Occipital lobe (tissue), 2 donors: ENCODE data around the gene SLC23A2. TPM values are rescaled to one million over a fixed set of nuclear protein-coding genes. Genes with fewer than 3 reads are reported as not detected.
"Not testable (repeated sequence)": the region's sequence is repeated elsewhere in the genome, so short reads cannot be mapped to it uniquely, and the experiment has no call there.

ENCODE experiments used
- DNase-seq: peaks from one replicate; lab custom pipeline; 2025; lab: John Stamatoyannopoulos, UW
- total RNA-seq: library from RNA; depleted of rRNA; stranded (reverse); fragments of >200 nt; gene quantifications from one replicate; pipeline ENCODE4 v1.2.3, GENCODE V29; 2014

Gene SLC23A2
- total RNA-seq, 1 donor from 2014 or later = 52.9 TPM

DNA sequence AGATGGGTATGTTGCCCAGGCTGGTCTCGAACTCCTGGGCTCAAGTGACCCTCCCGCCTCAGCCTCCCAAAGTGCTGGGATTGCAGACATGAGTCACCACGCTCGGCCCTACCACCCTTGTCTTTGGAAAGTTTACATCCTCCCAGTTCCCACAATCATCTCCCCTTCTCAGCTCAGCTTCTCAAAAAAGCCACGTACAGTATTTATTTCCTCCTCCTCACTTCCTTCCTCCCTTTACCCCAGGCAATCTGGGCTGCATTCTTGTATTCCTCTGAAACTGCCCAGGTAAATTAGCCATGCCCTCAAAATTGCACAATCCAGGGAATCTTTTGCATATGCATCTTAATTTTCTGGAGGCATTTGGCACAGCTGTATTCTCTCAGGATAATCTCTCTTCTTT, 7.4 kb upstream of the SLC23A2 start:
- DNase-seq = no peak

DNA sequence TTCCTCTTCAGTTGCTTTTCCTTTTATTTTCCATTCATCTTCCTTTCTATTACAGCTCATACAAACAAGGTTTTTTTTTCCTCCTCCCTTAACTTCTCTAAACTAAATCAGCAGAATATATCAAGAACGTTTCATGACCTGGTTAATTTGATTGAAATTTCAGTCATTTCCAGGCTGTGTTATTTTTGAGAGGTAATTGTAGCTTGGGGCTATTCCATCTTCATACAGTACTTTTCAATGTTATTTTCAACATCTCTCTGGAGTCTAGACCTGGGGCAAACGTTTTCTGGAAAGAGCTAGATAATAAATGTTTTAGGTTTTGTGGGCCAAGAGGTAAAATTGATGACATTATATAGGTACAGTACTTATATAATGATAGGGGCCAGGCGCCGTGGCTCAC, 4.0 kb upstream of the SLC23A2 start:
- DNase-seq = no peak

DNA sequence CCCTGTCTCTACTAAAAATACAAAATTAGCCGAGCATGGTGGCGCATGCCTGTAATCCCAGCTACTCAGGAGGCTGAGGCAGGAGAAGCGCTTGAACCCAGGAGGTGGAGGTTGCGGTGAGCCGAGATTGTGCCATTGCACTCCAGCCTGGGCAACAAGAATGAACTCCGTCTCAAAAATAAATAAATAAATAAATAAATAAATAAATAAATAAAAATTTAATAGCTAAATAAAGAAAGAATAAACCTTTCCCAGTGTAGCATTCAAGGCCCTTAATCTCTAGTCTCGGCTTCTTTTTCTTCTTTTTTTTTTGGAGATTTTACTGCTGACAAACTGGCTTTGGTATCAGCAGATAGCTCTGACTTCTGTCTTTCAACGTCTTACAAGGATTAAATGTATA, 3.5 kb upstream of the SLC23A2 start:
- DNase-seq = not testable (repeated sequence)

DNA sequence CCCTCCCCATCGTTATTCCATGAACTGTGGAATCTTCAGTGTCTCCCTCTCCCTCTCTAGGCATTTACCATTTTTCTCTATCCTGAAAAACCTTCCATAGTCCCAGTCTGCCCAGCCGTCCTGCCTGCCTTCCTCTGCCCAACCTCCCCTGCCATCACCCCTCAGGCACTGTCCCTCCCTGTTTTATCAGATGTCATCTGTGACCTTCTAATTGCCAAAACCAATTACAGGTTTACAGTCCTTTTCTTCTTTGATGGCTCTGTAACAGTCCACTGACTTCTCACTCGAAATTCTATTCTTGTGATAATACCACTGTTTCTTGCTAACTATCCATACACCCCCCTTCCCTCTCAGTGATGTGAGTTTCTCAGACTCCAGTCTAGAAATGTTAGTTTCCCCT, 2.3 kb upstream of the SLC23A2 start:
- DNase-seq = no peak

DNA sequence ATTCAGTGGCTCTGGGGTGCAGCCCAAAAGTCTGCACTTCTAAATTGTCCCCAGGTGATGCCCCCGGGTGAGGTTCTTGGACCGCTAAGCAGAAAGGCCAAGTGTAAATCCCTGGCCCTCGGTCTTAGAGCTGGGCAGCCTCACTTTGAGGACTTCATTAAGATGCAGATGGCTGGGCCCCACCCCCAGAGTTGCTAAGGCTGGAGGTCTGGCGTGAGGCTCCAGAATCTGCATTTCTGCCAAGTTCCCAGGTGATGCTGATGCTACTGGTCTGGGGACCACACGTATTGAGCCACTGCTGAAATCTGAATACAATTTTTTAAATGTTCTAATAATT, 735 bp upstream of the SLC23A2 start:
- no peak for DNase-seq

DNA sequence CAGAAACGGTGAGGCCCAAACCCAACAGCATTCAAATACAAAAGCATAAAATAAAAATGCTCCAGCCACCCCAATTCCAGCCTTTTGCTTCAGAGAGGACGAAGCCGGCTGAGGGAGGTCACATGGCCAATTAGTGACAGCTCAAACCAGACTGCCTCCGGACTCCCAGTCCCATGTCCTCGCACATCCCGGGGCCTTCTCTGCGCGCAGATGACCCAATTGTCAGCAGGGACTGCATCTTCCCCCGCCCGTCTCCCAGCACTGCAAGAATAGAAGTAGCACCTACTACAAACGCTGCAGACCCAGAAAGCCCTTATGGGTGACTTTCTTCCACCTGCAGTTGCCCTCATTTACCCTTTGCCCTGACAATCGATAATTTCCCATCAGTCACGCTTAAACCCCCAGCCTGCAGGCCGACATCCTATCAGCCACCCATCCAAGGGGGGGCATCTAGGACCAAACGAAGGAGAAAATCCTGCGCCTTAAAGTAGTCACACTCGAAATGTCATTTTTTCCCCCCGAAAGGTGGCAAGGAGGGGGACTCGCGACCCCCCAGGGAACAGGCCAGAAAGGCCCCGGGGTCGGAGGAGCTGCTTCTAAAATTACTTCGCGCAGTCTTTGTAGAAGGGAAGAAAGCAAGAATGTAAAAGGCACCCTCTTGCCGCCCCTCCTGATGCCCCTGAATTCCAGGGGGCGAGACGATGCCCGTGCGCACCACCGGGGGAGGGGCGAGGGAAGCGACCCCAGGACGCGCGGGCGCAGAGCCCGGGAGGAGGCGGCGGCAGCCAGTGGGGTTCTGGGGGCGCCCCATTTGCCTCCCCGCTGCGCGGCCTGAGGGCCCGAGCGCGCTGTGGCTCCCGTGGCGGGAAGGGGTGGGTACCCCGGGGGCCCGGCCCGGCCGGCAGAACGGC, 792 bp downstream of the SLC23A2 start:
- DNase-seq = peak; percentile 49

DNA sequence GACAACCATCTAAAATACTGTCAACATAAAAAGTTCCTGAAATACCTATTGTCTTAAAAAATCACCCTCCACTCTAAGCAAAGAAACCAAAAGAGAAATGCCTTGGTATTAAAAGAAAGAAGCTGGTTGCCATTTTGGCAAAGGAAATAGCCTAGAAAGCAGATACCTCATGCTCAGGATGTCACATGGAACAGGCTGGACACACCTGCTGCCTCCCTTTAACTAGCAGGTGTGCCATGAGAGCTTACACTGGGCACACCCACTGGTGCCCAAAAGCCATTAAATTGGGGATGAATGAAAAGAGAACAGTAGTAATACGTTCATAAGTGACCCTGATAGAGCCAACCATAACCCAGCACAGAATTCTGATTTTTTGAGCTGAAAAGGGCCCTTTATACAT, 1.5 kb downstream of the SLC23A2 start:
- DNase-seq = no peak

DNA sequence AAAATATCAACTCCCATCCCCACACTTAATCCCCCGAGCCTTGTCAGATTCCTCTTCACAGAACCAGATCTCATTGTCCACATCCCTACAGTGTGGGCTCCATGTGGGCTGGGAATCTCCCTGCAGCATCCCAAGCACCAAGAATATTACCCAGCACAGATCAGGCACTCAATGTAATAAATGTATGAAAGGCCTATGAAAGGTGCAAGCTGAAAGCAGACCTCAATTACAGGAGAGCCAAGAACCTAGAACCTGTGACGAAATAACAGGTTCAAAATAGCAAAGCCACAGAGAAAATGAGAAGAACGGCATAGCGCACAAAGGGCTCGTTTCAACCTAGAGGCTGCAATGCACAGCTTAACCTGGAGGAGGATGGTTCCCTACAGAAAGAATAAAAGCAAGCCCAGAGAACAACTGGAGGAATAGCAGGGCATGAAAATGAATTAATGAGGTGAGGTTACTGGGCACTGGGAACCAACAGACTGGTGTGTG, 3.1 kb downstream of the SLC23A2 start:
- DNase-seq = no peak

DNA sequence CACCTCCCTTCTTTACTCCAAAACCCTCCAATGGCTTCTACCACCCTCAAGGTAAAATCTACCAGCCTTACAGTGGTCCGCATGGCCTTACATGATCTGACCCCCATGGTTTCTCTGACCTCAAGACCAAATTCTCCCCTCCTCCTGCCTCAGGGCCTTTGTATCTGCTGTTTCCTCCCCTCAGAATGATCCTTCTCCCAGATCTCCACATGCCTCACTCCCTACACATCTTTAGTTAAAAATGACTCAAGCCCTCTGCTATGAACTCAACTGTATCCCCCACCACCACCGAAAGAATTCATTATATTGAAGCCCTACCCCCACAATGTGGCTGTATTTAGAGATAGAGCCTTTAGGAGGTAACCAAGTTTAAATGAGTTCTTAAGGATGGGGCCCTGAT, 4.1 kb downstream of the SLC23A2 start:
- no peak for DNase-seq

DNA sequence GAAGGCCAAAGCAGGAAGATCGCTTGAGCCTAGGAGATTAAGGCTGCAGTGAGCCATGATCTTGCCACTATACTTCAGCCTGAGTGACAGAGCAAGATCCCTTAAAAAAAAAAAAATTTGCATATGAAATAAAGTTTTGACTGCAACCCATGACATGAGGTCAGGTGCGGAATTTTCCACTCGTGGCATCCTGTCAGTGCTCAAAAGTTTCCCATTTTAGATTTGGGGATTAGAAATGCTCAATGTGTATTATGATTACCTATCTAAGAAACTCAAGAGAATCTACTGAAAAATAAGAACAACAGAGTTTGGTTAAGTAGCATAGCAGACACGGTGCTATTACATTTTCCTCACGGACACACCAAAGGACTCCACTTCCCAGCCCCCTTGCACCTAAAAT, 11.7 kb downstream of the SLC23A2 start:
- DNase-seq = no peak

DNA sequence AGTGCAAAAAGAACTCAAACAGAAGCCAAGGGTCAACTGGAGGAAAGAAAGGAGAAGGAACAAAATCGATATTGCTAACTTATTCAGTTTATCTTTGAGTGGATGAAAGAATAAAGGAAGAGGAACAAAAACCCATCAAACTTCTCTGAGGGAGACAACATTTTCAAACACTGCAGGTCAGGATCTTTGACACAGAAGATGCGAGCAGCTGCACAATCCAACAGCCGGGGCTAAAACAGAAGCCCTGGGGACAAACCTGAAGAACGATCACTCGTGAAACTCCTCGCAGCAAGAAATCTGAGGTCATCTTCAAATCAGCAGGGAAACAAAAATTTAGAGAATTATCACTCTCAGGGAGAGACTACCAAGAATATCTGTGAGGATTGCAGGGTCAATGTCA, 14.2 kb downstream of the SLC23A2 start:
- no peak for DNase-seq

DNA sequence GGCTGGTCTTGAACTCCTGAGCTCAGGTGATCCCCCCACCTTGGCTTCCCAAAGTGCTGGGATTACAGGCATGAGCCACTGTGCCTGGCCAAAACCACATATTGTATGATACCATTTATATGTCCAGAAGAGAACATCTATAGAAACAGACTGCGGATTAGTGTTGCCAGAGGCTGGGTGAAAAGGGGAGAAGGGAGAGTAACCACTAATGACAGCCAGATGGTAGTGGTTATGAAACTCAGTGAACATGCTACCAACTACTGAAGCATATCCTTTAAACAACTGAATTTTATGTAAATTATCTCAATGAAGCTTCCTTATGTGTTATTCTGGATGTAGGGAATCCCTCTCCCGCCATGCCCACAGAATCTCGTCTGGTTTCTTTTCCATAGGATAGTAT, 15.7 kb downstream of the SLC23A2 start:
- no peak for DNase-seq

DNA sequence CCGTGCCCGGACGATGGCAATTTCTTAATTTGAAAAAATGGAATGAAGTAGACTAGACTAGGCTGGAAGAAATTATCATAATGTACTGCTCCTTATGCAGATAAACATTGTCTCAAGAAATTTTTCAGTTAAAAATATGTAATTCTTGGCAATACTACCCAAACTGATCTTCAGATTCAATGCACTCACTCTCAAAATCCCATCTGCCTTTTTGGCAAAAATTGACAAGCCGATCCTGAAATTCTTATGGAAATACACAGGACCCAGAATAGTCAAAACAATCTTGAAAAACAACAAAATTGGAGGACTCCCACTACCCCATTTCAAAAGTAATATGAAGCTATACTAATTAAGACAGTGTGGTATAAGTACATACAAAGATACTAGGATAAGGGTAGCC, 19.0 kb downstream of the SLC23A2 start:
- no peak for DNase-seq

DNA sequence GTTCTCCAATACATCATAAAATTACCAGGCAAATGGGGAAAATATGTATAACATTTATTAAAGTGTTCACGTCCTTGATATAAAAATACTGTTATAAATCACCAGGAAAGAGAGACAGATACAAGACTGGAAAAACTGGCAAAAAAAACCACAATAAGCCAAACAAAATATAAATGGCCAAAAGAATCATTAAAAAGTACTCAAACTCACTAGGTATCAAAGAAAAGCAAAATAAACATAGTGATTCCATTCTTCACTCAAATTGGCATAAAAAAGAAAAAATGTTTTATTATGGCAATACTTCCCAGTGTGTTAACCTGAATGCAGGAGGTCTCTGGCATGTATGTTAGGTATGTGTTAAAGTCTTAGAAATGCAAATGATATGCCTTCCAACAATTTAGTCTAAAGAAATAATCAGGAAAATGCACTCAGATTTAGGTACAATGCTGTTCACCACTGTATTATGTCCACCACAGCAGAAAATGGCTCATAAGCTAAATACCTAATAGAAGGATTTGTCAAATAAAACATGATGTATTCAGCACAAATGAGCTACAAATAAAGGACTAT, 21.4 kb downstream of the SLC23A2 start:
- no peak for DNase-seq

DNA sequence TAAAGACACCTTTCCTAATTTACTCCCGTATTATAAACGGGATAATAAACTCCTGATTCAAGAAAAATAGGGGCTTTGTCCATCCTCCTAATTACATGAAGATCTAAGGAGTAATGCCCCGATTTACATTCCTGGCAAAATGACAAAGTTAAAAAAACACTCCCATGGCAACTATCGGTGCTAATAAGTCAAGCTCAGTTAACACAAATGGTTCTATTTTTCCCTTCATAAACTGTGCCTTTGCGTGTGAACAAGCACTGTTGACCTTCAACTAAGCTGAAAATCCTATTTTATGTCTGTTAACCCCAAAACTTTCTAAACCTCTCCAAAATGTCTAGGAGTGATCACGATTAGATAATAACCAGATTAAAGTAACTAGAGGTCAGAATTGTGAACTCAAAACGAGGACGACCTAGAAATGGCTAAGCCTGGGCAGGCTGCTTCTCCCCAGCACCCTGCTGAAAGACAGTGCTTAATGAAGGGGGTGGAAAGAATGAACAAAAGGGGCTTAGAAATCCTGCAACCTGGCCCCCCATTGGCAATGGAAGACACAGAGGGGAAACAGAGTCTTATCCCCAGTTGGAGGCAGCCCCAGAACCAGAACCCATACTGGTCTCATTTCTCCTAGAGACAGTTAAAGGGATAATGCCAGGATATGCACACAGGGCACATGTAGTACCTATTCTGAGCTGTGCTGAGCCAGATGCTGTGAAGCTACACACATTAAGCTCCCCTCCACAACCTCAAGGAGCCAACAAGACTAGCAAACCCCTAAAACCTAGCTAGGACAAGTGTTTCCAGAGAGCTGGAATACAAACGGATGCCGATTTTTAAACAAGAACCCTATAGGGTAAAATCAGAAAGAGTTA, 23.0 kb downstream of the SLC23A2 start:
- no peak for DNase-seq

DNA sequence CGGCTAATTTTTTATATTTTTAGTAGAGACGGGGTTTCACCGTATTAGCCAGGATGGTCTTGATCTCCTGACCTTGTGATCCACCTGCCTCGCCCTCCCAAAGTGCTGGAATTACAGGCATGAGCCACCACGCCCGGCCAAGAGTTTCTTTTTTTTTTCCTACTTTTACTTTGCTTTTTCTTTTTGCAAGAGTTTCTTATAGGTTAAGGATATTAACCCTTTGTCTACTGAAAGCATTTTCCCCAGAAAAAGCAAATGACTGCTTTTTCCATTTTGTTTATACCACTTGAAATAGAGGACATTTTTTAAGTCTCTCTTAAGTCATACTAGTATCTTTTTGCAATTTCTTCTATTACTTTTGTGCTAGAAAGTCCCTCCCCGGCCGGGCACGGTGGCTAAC, 25.3 kb downstream of the SLC23A2 start:
- DNase-seq = not testable (repeated sequence)

DNA sequence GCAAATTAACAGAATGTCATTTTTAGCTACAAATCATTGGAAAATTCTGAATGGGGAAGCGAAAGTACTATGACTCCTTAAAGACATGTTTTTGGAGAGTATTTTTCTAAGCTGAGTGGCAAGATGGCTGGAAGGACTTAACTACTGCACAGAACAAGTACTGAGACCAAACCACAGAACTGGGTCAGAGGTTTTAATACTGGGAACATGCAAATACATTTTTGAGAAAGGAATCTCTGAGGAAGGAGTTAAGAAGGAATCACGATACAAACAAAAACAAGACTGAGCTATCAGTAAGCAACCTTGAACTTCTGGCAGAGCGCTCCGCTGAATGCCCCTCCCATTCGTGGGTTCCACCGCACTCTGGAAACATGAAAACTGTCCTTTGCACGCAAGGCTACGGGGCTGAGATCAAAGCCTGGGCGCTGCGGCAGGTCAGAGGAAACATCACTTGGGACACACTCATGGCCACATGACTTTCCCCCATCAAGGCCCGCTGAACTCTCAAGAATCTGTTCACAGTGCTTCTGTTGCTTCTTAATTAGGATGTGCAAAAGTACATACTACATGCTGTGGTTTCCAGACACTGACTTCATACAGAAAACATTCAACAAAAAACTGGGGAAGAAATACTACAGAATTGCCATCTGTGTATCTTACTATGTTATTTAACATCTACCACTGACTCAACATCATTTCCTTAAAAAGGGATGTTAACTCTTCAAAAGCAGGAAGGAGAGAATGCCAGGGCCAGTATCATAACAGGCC, 27.8 kb downstream of the SLC23A2 start:
- DNase-seq = no peak

DNA sequence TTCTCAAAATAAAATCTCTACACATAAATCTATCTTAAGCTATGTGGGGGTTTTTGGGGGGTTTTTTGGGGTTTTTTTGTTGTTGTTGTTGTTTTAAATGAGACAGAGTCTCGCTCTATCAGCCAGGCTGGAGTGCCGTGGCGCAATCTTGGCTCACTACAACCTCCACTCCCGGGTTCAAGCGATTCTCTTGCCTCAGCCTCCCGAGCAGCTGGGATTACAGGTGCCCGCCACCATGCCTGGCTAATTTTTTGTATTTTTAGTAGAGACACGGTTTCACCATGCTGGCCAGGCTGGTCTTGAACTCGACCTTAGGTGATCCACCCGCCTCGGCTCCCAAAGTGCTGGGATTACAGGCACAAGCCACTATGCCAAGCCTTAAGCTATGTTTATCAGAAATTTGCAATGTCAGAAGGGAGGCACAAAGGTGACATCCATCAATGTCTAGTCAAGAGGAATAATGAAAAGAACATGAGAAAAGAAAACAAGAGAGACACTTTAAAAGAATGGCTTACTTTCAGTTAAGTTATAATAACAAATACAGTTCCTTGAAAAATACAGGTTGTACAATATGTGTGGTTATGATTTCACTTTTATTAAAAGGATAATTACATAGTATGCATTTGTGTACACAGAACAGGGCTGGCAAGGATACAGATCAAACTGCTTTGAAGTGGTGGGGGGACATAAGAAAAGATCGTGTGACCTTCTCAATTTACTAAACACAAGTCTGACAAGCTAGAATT, 28.6 kb downstream of the SLC23A2 start:
- no peak for DNase-seq

DNA sequence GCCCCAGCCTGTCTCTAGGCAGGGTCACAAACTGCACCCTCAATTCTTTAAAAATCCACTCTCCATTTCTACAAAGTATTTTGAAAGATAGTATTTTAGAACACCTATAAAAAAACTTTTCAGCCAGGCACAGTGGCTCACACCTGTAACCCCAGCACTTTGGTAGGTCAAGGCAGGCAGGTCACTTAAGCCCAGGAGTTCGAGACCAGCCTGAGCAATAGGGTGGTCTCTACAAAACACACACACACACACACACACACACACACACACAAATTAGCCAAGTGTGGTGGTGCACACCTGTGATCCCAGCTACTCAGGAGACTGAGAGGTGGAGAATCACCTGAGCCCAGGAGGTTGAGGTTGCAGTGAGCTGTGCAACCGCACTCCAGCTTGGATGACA, 30.2 kb downstream of the SLC23A2 start:
- DNase-seq = no peak

DNA sequence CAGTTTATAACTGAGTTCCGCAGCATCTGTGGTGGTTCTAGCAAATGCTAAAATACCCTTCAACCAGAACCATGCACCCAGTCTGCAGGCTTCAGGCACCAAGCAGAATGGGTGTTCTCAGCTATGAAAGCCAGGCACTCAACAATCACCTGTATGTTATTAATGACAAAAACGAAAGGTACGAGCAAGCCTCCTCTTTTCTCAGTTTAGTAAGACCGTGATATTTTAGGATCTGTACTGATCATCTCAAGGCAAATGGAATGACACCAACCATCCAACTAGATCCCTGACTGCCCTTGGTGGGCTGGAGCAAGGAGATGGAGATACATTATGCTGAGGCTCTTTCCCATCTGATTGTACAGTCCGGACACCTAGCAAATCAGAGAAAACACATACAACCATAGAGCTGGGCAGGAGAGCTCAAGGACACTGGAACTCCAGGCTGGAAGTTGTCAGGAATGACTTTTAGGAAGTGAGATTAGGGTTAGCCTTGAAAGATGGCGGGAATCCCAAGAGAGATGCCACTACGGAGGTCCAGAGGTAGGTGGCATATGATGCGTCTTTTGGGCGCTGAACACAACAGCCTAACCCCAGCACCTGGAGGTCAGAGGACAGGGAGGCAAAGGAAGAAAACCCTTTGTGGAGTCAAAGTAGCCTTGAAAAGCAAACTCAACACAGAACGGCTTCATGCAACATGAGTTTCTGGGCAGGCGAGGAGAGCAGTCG, 33.4 kb downstream of the SLC23A2 start:
- DNase-seq = no peak
